ENCODE results near the gene IQCE.
"Not testable (repeated sequence)": the region's sequence is repeated elsewhere in the genome, so short reads cannot be mapped to it uniquely, and the experiment has no call there.

Gene IQCE

DNA sequence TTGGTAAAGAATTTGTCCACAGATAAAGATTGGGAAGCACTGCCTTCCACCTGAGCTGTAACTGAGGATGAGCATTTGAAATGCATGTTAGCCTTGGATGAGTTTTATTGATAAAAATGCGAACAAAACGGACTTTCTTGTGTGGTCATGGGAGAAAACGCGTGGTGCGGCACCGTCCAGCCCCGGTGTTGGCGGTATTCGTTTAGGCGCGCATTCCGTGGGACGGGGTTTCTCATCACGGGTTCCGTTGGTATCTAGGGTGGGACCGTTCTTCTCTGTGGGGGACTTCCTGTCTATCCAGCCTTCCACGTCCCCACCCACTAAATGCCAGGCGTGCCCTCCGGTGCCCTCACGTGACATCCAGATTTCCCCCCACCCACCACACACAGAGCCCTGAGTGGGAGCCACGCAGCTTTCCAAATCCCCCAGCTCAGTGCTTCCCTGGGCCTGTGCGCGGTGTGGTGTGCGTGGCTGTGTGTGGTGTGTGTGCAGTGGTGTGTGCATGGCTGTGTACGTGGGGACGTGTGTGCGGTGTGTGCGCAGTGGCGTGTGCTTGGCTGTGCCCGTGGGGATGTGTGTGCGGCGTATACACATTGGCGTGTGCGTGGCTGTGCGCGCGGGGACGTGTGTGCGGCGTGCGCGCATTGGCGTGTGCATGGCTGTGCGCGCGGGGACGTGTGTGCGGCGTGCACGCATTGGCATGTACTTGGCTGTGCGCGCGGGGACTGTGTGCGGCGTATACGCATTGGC is 18.1 kb downstream of the IQCE start:
- in situ Hi-C loops (cut with HindIII; ENCODE audit: low pct_unique_long_range_greater_than_20kb, low sequenced_read_pairs) = no loop called here
- DNase-seq (ENCODE audit: low read depth in 1 of 2, low spot score in 1 of 2) = no peak
- TF ChIP-seq JUND (IDR thresholded peaks at IDR 0.05; ENCODE audit: low read depth) = no peak

DNA sequence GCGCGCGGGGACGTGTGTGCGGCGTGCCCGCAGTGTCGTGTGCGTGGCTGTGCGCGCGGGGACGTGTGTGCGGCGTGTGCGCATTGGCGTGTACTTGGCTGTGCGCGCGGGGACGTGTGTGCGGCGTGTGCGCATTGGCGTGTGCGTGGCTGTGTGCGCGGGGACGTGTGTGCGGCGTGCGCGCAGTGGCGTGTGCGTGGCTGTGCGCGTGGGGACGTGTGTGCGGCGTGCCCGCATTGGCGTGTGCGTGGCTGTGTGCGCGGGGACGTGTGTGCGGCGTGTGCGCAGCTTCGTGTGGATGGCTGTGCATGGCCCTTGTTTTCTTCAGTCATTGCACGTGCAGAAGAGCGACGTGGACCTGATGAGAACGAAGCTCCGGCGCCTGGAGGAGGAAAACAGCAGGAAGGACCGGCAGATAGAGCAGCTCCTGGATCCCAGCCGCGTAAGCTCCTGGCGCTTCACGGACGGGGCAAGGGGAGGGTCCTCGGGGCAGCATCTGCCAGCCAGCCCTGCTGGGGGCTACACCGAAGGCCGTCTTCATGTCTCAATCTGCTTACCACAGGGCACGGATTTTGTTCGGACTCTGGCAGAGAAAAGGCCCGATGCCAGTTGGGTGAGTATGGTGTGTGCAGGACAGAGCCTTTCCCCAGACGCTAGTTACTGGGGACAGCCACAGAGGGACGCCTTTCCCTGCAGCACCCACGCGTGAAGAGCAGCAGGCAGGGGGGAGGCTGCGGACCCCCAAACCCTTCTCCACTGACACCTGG is 19.3 kb downstream of the IQCE start:
- in situ Hi-C loops (cut with HindIII; ENCODE audit: low pct_unique_long_range_greater_than_20kb, low sequenced_read_pairs) = no loop called here
- no peak for TF ChIP-seq JUND (IDR thresholded peaks at IDR 0.05; ENCODE audit: low read depth)
- DNase-seq (ENCODE audit: low read depth in 1 of 2, low spot score in 1 of 2) = no peak

DNA sequence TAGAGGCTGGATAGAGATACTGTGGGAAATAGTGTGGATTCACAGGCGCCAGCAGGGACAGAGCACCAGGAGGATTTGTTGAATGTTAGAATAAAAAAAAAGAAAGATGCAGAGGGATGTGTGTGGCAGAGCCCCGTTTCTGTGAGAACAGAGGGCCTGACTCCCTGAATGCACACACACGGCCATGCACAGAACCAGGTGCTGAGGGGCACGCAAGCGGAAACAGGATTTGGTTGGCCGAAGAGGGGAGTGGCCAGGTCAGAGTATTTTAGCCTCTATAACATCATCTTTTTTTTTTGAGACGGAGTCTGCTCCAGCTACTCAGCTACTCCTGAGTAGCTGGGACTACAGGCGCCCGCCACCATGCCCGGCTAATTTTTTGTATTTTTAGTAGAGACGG is 21.9 kb downstream of the IQCE start:
- no peak for DNase-seq (ENCODE audit: low read depth in 1 of 2, low spot score in 1 of 2)
- no peak for TF ChIP-seq JUND (IDR thresholded peaks at IDR 0.05; ENCODE audit: low read depth)
- in situ Hi-C loops (cut with HindIII; ENCODE audit: low pct_unique_long_range_greater_than_20kb, low sequenced_read_pairs) = no loop called here

DNA sequence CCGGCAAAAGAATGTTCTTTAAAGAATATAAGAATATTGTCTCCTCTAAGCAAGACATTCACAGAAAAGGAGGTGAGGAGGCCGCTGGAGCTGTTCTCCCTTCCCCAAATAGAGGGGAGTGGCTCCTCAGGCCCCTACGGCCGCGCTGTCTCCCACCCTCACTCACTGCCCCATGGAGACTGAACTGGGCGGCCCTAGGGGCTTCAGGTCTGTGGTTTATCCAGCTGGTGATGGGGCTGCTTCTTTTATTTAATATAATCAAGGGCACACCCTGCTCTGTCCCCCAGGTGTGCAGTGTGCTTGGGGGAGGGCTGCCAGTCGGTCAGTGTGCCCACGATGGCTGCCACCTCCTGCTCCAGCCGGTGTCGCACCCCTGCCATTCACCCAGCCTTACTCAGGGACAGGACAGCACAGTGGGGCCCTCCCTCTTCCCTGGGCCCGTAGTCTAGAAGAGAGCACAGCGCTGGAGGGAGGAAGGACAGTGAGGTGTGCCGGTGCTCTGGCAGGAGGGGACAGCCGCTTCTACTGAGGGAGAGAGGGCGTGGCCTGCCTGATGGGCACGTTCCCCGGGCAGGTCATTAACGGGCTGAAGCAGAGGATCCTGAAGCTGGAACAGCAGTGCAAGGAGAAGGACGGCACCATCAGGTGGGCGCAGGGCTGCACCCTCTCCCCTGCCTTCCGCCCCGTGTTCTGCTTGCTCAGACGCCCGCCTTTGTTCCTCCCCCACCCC is 23.4 kb downstream of the IQCE start:
- TF ChIP-seq JUND (IDR thresholded peaks at IDR 0.05; ENCODE audit: low read depth) = no peak
- in situ Hi-C loops (cut with HindIII; ENCODE audit: low pct_unique_long_range_greater_than_20kb, low sequenced_read_pairs) = no loop called here
- no peak for DNase-seq (ENCODE audit: low read depth in 1 of 2, low spot score in 1 of 2)

DNA sequence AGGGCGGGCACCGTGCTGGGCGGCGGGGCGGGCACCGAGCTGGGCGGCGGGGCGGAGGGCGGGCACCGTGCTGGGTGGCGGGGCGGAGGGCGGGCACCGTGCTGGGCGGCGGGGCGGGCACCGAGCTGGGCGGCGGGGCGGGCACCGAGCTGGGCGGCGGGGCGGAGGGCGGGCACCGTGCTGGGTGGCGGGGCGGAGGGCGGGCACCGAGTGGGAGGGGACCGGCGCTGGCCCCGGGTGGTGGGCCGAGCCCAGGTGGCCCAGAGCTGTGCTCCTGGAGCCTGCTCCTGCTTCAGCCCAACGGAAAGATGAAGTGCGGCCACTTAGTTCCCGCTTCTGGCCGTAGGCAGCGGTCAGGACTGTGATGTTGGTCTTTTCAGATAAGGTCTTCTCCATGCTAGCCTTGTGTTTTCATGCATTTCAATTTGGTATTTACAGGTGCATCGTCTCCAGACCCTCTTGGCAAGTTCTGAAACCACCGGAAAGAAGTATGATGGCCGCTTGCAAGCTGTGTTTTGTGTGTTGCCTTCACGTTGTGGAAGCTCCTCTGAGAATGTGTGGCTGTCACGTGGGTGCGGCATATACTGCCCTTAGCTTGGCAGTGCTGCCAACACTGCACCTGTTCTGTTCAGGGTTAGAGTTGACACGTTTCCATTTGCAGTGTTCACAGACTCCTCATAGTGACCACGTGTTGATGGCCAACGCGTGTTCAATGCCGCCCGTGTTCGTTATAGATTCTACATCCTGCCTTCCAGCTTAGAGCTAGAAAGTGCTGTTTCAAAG is 25.2 kb downstream of the IQCE start:
- no peak for TF ChIP-seq JUND (IDR thresholded peaks at IDR 0.05; ENCODE audit: low read depth)
- DNase-seq (ENCODE audit: low read depth in 1 of 2, low spot score in 1 of 2) = no peak
- in situ Hi-C loops (cut with HindIII; ENCODE audit: low pct_unique_long_range_greater_than_20kb, low sequenced_read_pairs) = no loop called here

DNA sequence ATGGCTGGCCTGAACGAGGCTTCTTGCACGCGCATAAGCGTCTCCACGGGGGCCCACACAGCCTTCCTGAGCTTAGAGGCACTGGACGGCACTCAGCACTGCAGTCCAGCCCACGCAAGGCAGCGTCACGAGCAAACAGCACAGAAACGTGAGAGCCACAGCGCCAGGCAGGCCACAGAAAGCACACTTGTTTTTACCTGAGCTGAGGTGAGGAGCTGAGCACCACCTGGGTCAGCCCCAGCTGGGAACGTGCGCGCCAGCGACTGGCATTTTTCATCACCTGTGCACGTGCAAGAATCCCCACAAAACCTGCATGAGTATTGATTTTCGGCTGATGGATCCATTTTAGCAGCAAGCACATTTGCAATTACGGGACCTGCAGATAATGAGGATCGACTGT is 26.7 kb downstream of the IQCE start:
- DNase-seq (ENCODE audit: low read depth in 1 of 2, low spot score in 1 of 2) = no peak
- in situ Hi-C loops (cut with HindIII; ENCODE audit: low pct_unique_long_range_greater_than_20kb, low sequenced_read_pairs) = no loop called here
- no peak for TF ChIP-seq JUND (IDR thresholded peaks at IDR 0.05; ENCODE audit: low read depth)

DNA sequence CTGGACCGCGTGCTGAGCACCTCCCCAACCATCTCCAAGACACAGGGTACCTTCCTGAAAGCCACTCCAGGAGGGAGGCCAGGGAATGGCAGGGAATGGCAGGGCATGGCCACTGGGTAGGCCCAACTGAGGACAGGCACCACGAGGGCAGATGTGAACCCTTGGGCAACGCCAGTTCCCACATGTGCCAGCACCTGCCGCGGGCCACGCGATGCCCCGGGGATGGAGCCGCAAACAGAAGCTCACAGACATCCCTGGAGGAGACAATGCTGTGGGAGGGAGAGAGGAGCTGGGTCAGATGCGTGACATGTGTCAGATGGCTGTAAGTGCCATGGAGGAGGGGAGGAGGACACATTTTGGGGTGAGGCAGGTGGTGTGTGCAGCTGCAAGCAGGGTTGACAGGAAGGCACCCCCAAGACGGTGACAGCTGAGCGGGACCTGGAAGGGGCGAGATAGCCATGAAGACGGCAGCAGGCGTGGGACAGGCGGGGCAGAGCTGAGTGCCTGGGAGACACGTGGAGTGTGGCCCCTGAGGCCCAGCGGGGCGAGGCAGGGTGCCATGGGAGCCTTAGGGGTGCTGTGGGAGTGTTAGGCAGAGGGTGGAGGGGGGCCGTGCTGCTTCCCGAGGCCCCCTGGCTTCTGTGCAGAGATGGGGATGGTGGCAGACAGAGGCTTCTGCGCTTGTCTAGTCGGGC is 27.7 kb downstream of the IQCE start:
- TF ChIP-seq JUND (IDR thresholded peaks at IDR 0.05; ENCODE audit: low read depth) = no peak
- in situ Hi-C loops (cut with HindIII; ENCODE audit: low pct_unique_long_range_greater_than_20kb, low sequenced_read_pairs) = no loop called here
- DNase-seq (ENCODE audit: low read depth in 1 of 2, low spot score in 1 of 2) = no peak

DNA sequence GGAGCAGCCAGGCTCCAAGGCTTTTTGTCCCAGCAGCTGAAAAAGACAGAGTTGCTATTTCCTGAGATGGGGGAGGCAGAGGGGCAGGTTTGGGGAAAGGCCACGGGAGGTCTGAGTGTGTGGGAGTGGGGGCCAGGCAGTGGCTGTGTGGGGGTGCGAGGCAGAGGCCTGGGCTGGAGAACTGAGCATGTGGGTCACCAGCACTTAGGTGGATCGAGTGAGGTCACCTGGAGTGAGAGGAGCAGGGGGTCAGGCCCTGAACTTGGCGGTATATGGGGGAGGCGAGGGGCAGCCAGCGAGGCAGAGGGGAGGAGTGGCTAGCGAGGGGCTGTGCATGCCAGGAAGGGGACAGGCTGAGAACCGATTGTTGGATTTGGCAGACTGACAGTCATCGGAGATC is 28.4 kb downstream of the IQCE start:
- DNase-seq (ENCODE audit: low read depth in 1 of 2, low spot score in 1 of 2) = no peak
- in situ Hi-C loops (cut with HindIII; ENCODE audit: low pct_unique_long_range_greater_than_20kb, low sequenced_read_pairs) = no loop called here
- TF ChIP-seq JUND (IDR thresholded peaks at IDR 0.05; ENCODE audit: low read depth) = no peak

DNA sequence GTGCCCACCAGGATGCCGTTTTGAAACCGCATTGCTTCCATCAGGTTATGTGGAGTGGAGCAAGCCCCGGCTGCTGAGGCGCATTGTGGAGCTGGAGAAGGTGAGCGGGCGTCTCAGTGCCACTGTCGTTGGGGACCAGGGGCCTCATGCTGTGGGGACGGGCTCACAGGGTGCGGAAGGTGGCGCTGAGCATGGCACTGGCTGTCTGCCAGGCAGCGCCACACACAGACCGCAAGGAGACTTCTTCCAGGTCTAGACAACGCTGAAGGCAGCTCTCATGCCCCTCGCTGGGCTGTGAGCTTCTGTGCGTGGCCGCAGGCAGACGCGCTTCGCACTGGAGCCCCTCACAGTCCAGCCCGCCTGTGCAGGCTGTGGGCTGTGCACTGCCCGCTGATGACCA is 29.0 kb downstream of the IQCE start:
- no peak for DNase-seq (ENCODE audit: low read depth in 1 of 2, low spot score in 1 of 2)
- no peak for TF ChIP-seq JUND (IDR thresholded peaks at IDR 0.05; ENCODE audit: low read depth)
- in situ Hi-C loops (cut with HindIII; ENCODE audit: low pct_unique_long_range_greater_than_20kb, low sequenced_read_pairs) = no loop called here

DNA sequence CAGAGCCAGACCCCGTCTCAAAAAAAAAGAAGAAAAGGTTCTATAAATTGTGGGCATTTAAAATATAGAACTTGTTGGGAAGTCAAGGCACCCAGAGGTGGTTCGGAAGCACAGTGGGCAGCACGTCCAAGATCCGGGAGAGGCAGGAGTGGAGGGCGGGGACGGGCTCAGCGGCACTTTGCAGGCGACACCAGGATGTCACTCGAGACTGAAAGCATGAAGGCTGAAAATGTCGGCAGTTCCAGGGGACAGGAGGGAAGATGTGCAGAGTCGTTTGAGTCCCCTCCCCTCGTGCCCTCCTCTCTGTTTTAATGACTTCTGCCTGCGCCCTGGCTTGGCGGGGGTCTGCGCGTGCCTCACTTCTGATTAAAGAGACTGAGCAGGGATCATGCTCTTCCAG is 30.6 kb downstream of the IQCE start:
- in situ Hi-C loops (cut with HindIII; ENCODE audit: low pct_unique_long_range_greater_than_20kb, low sequenced_read_pairs) = no loop called here
- no peak for TF ChIP-seq JUND (IDR thresholded peaks at IDR 0.05; ENCODE audit: low read depth)
- DNase-seq (ENCODE audit: low read depth in 1 of 2, low spot score in 1 of 2) = no peak

DNA sequence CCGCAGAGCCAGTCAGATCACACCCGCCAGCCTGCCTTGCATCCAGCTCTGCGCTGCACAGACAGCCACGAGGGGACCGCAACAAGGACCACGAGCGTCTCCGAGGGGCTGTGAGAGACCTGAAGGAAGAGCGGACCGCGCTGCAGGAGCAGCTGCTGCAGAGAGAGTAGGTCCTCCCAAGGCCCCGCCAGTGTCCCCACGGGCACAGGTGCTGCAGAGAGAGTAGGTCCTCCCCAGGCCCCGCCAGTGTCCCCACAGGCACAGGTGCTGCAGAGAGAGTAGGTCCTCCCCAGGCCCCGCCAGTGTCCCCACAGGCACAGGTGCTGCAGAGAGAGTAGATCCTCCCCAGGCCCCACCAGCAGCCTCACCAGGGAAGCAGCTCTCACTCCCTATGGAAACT is 31.2 kb downstream of the IQCE start:
- in situ Hi-C loops (cut with HindIII; ENCODE audit: low pct_unique_long_range_greater_than_20kb, low sequenced_read_pairs); DNase-seq (ENCODE audit: low read depth in 1 of 2, low spot score in 1 of 2): not testable (repeated sequence)

DNA sequence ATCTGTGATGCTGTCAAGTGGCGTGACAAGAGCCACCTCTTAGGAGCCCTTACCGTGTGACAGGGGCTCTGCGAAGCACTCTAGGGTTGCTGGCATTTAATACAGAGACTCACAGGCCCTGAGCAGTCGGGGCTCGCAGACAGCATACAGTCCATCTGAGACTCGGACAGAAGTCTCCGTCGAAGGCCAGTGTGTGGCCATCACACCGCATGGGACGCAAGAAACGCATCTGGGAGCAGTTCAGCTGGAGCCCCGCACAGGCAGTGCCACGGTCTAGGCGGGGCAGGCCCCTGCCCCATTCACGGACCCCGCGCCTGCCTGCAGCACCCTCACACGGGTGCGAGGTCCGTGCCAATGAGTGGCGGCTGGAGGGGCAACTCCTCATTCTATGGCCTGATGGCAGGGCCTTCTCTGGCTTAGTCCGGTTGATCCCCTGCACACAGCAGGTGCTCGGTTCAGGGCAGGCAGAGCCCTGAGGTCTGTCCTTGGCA is 33.6 kb downstream of the IQCE start:
- TF ChIP-seq JUND (IDR thresholded peaks at IDR 0.05; ENCODE audit: low read depth) = no peak
- DNase-seq (ENCODE audit: low read depth in 1 of 2, low spot score in 1 of 2) = no peak
- in situ Hi-C loops (cut with HindIII; ENCODE audit: low pct_unique_long_range_greater_than_20kb, low sequenced_read_pairs) = no loop called here
